ENCODE results near the gene KRTAP4-9. TPM values are rescaled to one million over a fixed set of nuclear protein-coding genes. Genes with fewer than 3 reads are reported as not detected.
"Not testable (repeated sequence)": the region's sequence is repeated elsewhere in the genome, so short reads cannot be mapped to it uniquely, and the experiment has no call there.

Gene KRTAP4-9
- not detected for polyA plus RNA-seq (2012; ENCODE audit: insufficient read depth, insufficient read length, low read depth)

DNA sequence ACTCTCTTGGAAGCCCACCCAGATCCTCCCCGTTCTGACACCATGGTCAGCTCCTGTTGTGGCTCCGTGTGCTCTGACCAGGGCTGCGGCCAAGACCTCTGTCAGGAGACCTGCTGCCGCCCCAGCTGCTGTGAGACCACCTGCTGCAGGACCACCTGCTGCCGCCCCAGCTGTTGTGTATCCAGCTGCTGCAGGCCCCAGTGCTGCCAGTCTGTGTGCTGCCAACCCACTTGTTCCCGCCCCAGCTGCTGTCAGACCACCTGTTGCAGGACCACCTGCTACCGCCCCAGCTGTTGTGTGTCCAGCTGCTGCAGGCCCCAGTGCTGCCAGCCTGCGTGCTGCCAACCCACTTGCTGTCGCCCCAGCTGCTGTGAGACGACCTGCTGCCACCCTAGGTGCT, at the start of gene KRTAP4-9:
Gene KRTAP4-9, plus strand, starts transcription at position 43 of the 400 bp plus-strand sequence. Its CDS starts 0 bp downstream, at position 43.
- H3K27me3 ChIP-seq; H3K4me1 ChIP-seq; DNase-seq; H3K4me3 ChIP-seq (ENCODE audit: low read depth, low read length); H3K36me3 ChIP-seq; H3K9me3 ChIP-seq: not testable (repeated sequence)

DNA sequence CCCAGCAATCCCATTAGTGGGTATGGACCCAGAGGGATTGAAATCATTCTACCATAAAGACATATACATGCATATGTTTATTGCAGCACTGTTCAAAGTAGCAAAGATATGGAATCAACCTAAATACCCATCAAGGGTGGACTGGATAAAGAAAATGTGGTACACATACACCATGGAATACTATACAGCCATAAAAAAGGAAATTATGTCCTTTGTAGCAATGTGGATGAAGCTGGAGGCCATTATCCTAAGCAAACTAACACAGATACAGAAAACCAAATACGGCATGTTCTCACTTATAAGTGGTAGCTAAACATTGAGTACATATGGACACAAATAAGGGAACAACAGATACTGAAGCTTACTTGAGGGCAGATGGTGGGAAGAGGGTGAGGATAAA, 47.6 kb upstream of the KRTAP4-9 start:
- Histone ChIP-seq H3K9me3 (no peaks in the 10 kb centered on the region), H3K4me3 (ENCODE audit: low read depth, low read length) (no peak overlapping the region), H3K36me3 (no peaks in the 10 kb centered on the region), H3K27me3 (no peaks in the 10 kb centered on the region), H3K4me1 (no peaks in the 10 kb centered on the region)
- TF ChIP-seq, protein P1, sequence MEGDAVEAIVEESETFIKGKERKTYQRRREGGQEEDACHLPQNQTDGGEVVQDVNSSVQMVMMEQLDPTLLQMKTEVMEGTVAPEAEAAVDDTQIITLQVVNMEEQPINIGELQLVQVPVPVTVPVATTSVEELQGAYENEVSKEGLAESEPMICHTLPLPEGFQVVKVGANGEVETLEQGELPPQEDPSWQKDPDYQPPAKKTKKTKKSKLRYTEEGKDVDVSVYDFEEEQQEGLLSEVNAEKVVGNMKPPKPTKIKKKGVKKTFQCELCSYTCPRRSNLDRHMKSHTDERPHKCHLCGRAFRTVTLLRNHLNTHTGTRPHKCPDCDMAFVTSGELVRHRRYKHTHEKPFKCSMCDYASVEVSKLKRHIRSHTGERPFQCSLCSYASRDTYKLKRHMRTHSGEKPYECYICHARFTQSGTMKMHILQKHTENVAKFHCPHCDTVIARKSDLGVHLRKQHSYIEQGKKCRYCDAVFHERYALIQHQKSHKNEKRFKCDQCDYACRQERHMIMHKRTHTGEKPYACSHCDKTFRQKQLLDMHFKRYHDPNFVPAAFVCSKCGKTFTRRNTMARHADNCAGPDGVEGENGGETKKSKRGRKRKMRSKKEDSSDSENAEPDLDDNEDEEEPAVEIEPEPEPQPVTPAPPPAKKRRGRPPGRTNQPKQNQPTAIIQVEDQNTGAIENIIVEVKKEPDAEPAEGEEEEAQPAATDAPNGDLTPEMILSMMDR (IDR thresholded peaks at IDR 0.05; ENCODE audit: low read depth, low read length), result no peak
- DNase-seq, result no peak

DNA sequence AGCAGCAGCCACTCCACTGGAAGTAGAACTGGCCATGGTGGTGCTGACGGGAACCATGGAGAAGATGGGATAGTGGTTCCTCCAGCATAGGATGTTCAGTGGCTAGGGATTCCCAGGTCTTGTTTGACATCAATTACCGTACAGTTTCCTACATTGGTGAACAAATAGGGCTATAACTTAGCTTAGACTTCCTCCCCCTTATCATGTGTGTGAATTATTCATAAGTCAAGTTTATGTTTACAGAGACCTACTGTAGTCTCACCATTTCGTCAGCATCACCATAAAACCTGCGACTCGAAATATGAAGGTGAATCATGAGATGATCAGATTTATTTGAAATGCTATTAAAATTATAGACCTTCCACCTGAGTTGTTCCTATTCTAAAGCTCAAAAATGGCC, 46.4 kb upstream of the KRTAP4-9 start:
- no peak for DNase-seq
- Histone ChIP-seq H3K27me3 (no peaks in the 10 kb centered on the region), H3K36me3 (no peaks in the 10 kb centered on the region), H3K9me3 (no peaks in the 10 kb centered on the region), H3K4me3 (ENCODE audit: low read depth, low read length) (no peak overlapping the region), H3K4me1 (no peaks in the 10 kb centered on the region)
- TF ChIP-seq, protein P1 (IDR thresholded peaks at IDR 0.05; ENCODE audit: low read depth, low read length), result no peak

DNA sequence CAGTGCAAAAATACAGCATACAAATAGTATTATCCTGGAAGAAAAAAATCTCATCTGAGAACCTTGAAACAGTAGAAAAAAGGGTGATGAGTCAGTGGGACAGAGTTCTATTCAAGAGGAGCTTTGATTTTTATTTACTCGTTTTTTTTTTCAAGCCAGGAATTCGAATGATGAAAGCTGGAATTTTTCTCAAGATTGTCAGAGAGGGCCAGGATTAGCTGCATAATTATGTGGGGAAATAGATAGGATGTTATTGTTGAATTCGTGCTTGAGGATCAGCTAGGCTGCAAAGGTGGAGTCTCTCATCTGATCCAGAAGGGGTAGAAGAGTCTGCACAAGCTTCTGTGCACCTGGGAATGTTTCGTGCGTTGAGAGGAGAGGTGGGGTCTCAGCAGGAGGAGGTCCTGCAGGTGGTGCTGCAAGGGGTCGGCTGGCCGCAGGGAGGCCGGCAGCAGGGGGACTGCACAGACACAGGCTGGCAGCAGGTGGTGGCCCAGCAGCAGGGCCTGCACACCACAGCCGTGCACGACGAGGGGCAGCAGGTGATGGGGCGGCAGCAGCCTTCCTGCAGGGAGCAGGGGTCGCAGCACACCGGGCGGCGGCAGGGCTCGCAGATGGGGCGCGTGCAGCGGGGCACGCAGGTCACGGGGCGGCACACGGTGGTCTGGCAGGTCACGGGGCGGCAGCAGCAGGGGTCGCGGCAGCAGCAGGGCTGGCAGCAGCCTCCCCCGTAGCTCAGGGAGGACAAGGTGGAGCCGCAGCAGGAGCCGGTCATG, 45.7 kb upstream of the KRTAP4-9 start:
- not testable (repeated sequence) for H3K4me3 ChIP-seq (ENCODE audit: low read depth, low read length); DNase-seq; H3K4me1 ChIP-seq

DNA sequence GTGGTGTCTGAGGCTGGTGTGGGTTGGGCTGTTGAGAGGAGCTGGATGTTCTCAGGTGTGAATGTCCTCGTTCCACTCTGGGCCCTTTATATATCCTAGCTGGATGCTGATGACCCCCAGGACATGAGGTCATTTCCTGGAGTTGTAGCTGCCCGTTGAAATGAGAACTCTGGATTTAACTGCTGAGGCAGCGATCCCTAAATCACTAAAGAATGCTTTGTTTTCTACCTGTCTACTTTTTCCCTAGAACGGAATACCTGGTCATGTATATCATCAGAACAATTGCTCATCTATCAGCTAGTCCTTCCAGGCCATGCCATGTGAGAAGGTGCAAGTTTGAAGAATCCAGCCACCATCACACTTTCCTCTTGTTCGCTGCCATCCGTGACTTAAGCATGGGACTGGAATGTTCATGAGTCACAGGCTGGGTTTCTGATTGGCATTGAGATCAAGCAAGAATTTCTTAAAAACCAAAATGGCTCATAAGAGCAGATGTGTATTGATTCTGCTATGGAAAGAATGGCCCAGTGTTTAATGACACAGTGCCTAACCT, 45.1 kb upstream of the KRTAP4-9 start, which contains the start of gene KRTAP2-3:
Gene KRTAP2-3, minus strand, starts transcription at position 63 of the 553 bp plus-strand sequence. CDS start 64 bp downstream, outside the sequence.
- no peaks in the 10 kb centered on the region for H3K4me1 ChIP-seq

More for the DNA sequence above, 45.7 kb upstream of the KRTAP4-9 start:
- H3K36me3 ChIP-seq, H3K27me3 ChIP-seq, H3K9me3 ChIP-seq: not testable (repeated sequence)

DNA sequence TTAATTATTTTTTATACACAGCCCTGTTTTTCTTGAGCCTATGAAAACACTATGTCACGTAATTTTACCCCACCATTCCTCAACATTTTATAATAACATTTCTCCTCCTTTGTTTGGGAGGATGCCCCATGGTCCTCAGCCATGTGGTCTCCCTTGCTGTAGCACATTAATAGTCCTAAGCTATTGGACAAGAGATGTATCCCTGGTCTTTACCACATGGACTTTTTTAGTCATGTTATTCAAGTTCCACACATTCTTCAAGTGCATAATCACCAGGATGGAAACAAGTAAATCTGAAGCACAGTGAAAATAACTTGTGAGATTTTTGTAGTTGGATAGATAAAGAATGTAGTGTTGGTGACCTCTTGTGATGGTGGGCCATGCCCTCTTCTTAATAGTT, 43.2 kb upstream of the KRTAP4-9 start:
- Histone ChIP-seq H3K36me3 (no peaks in the 10 kb centered on the region), H3K9me3 (no peaks in the 10 kb centered on the region), H3K27me3 (no peaks in the 10 kb centered on the region; the same call in 1 of the 2 replicates), H3K4me3 (ENCODE audit: low read depth, low read length) (no peak overlapping the region), H3K4me1 (no peaks in the 10 kb centered on the region)
- no peak for DNase-seq
- TF ChIP-seq, protein P1 (IDR thresholded peaks at IDR 0.05; ENCODE audit: low read depth, low read length), result no peak

More for the DNA sequence above, 45.1 kb upstream of the KRTAP4-9 start, which contains the start of gene KRTAP2-3:
- no peaks in the 10 kb centered on the region; the same call in 1 of the 2 replicates for H3K27me3 ChIP-seq
- no peaks in the 10 kb centered on the region for H3K9me3 ChIP-seq
- TF ChIP-seq, protein P1 (IDR thresholded peaks at IDR 0.05; ENCODE audit: low read depth, low read length), result no peak
- no peak for DNase-seq
- H3K4me3 ChIP-seq (ENCODE audit: low read depth, low read length), result no peak within 1 kb of the TSS
- H3K36me3 ChIP-seq, result no peaks in the 10 kb centered on the region

DNA sequence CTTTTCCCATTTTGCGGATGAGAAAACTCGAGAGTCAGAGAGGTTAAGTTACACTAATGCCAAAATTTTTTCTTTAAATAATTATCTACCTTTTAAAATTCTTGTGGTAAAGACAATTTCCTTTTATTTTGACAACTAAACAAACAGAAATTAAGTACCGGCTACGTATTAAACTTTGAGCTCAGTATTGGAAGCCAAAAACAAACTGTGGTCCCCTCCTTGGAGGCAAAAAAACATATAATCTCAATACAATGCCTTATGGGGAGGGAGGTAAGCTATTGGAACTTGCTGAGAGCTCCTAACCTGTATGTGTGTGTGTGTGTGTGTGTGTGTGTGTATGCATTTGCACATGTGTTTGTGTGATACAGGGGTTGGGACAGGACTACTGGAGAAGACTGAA, 41.7 kb upstream of the KRTAP4-9 start:
- TF ChIP-seq, protein P1 (IDR thresholded peaks at IDR 0.05; ENCODE audit: low read depth, low read length), result no peak
- Histone ChIP-seq H3K27me3 (no peaks in the 10 kb centered on the region; the same call in 1 of the 2 replicates), H3K9me3 (no peaks in the 10 kb centered on the region), H3K4me1 (no peaks in the 10 kb centered on the region), H3K4me3 (ENCODE audit: low read depth, low read length) (no peak overlapping the region), H3K36me3 (no peaks in the 10 kb centered on the region)
- DNase-seq, result no peak
